OCI-LY7 (cell line): ENCODE measurements around the gene GPD1. TPM values are rescaled to one million over a fixed set of nuclear protein-coding genes. Genes with fewer than 3 reads are reported as not detected.

Source experiments
- BruUV-seq: library from RNA; stranded (reverse); fragments of 400-500 nt; replicated peaks from 2 replicates; lab custom pipeline; 2021; lab: Mats Ljungman, UMichigan
- CTCF ChIA-PET: fragments of 300-600 bp; sonication (Branson Sonifier 250); formaldehyde crosslinking; loops from one replicate; lab custom pipeline; 2022; ENCODE audit warnings: antibody characterized with exemption; ENCODE audit not compliant: unreplicated experiment; lab: Charles Lee
- POLR2A ChIA-PET: fragments of 300-600 bp; sonication (Branson Sonifier 250); formaldehyde crosslinking; loops from one replicate; lab custom pipeline; 2022; ENCODE audit warnings: antibody characterized with exemption; lab: Charles Lee
- DNase-seq: peaks from one replicate; pipeline ENCODE4 v3.0.0-alpha.2; 2015; ENCODE audit warnings: low spot score
- H2AFZ ChIP-seq: fragments of 200-600 bp; sonication (generic), shearing (Covaris generic); 2 replicates; pipeline ENCODE4 v1.6.1; 2014; ENCODE audit warnings: mild to moderate bottlenecking, antibody characterized with exemption, low read length, moderate library complexity
- H3K27ac ChIP-seq: fragments of 200-600 bp; sonication (generic); 2 replicates; pipeline ENCODE4 v1.5.1; 2014; ENCODE audit warnings: mixed run types, low read depth, mild to moderate bottlenecking, moderate library complexity, low read length, inconsistent platforms; ENCODE audit not compliant: poor library complexity, severe bottlenecking
- H3K36me3 ChIP-seq: fragments of 200-600 bp; sonication (generic); 2 replicates; pipeline ENCODE4 v1.6.1; 2014; ENCODE audit warnings: mild to moderate bottlenecking, antibody characterized with exemption, low read length, moderate library complexity, mixed read lengths; ENCODE audit not compliant: insufficient read depth
- H3K4me1 ChIP-seq: fragments of 200-600 bp; sonication (generic); 2 replicates; pipeline ENCODE4 v1.5.1; 2014; ENCODE audit warnings: mild to moderate bottlenecking, low read length; ENCODE audit not compliant: insufficient read depth, poor library complexity, severe bottlenecking
- H3K4me2 ChIP-seq: fragments of 200-600 bp; sonication (generic); 2 replicates; pipeline ENCODE4 v1.6.1; 2014; ENCODE audit warnings: mild to moderate bottlenecking, low read length
- H3K4me3 ChIP-seq: fragments of 200-600 bp; sonication (generic); 2 replicates; pipeline ENCODE4 v1.5.1; 2014; ENCODE audit warnings: mild to moderate bottlenecking, low read depth, low read length; ENCODE audit not compliant: poor library complexity, severe bottlenecking
- H3K79me2 ChIP-seq: fragments of 200-600 bp; sonication (generic); 2 replicates; pipeline ENCODE4 v1.6.1; 2016; ENCODE audit warnings: low read depth, mild to moderate bottlenecking, low read length, moderate library complexity, mixed read lengths; ENCODE audit not compliant: insufficient read depth
- H3K9me2 ChIP-seq: fragments of 200-600 bp; sonication (generic); 2 replicates; pipeline ENCODE4 v1.6.1; 2016; ENCODE audit warnings: mild to moderate bottlenecking, low read length, mixed read lengths; ENCODE audit not compliant: insufficient read depth
- H3K9me3 ChIP-seq: fragments of 200-600 bp; sonication (generic); 2 replicates; pipeline ENCODE4 v1.6.1; 2014; ENCODE audit warnings: mild to moderate bottlenecking, mixed run types, low read length, mixed read lengths
- H4K20me1 ChIP-seq: fragments of 200-600 bp; sonication (generic); 2 replicates; pipeline ENCODE4 v1.6.1; 2014; ENCODE audit warnings: mild to moderate bottlenecking, antibody characterized with exemption, low read length, moderate library complexity, mixed read lengths; ENCODE audit not compliant: insufficient read depth
- CTCF ChIP-seq: fragments of 200-600 bp; sonication (generic); conservative IDR thresholded peaks from 2 replicates; pipeline ENCODE4 v1.5.1; 2014; ENCODE audit warnings: mild to moderate bottlenecking, antibody characterized with exemption, low read length, moderate library complexity, mixed read lengths
- EZH2phosphoT487 ChIP-seq: fragments of 200-600 bp; sonication (generic); IDR thresholded peaks from 2 replicates; pipeline ENCODE4 v1.6.1; 2018; ENCODE audit warnings: low read depth, borderline replicate concordance, mild to moderate bottlenecking, mixed run types, antibody characterized with exemption, low read length, moderate library complexity, mixed read lengths
- intact Hi-C: fragments of 100-400 bp; cut with micrococcal nuclease; formaldehyde crosslinking; loops from one replicate; pipeline ENCODE4 v1.10.0; 2022; ENCODE audit not compliant: unreplicated experiment
- total RNA-seq, 2 experiments: library from RNA; depleted of rRNA in 1 of 2; stranded (reverse); fragments of >200 nt in 1 of 2; shearing (Covaris generic) in 1 of 2; gene quantifications; 2 replicates each; pipeline ENCODE4 v1.2.3, GENCODE V29; 2014 to 2022

GPD1 gene
- total RNA-seq, 2 experiments from 2014 or later = 0.47 to 1.2 TPM

GRCh38 chr12:50056639-50056976, 47.2 kb upstream of the GPD1 start:
- Histone ChIP-seq H3K4me3 (peak overlapping the region; percentile 67), H3K9me3 (no peaks in the 10 kb centered on the region), H3K36me3 (no peaks in the 10 kb centered on the region), H3K79me2 (no peaks in the 10 kb centered on the region), H3K27ac (no peak overlapping the region), H3K9me2 (no peaks in the 10 kb centered on the region), H2AFZ (no peak overlapping the region), H4K20me1 (no peaks in the 10 kb centered on the region), H3K4me1 (peaks cover 17% of the 10 kb centered on the region), H3K4me2 (peak overlapping the region; percentile 76)
- CTCF ChIA-PET = interaction anchor here (0.6 to 2.4 kb wide), 3 partner anchors 89 to 315 kb away, joined by 3 to 13 read pairs (median 12); no protein-coding TSS in a partner anchor
- intact Hi-C loops = loop anchor here (1.0 to 10.0 kb wide), 5 partner anchors 14 to 279 kb away; no protein-coding TSS in a partner anchor
- TF ChIP-seq EZH2phosphoT487 (no peak), CTCF (no peak)
- no TSS peak for BruUV-seq
- DNase-seq = no peak
- POLR2A ChIA-PET = no interaction called here

- no peaks in the 10 kb centered on the region for H3K36me3 ChIP-seq
- intact Hi-C loops = loop anchor here (1.0 to 10.0 kb wide), 5 partner anchors 13 to 280 kb away; no protein-coding TSS in a partner anchor
- no peak within 1 kb of the TSS for H2AFZ ChIP-seq
- no peaks in the 10 kb centered on the region for H3K9me2 ChIP-seq
- no TSS peak for BruUV-seq
- peak within 1 kb of the TSS; percentile 67 for H3K4me3 ChIP-seq
- H3K4me2 ChIP-seq = peak within 1 kb of the TSS; percentile 76
- H3K27ac ChIP-seq = no peak within 1 kb of the TSS
- H3K9me3 ChIP-seq = no peaks in the 10 kb centered on the region
- DNase-seq = peak; percentile 45
- POLR2A ChIA-PET = interaction anchor here (1.4 kb wide), 1 partner anchor 13 kb away, joined by 4 read pairs; no protein-coding TSS in a partner anchor
- CTCF ChIA-PET = interaction anchor here (0.6 to 2.2 kb wide), 2 partner anchors 89 to 315 kb away, joined by 3 to 12 read pairs; no protein-coding TSS in a partner anchor
- H4K20me1 ChIP-seq = no peaks in the 10 kb centered on the region
- H3K4me1 ChIP-seq = peaks cover 17% of the 10 kb centered on the region
- H3K79me2 ChIP-seq = no peaks in the 10 kb centered on the region
- TF ChIP-seq CTCF (no peak), EZH2phosphoT487 (no peak)
Measured at GRCh38 chr12:50057000-50057841, 46.6 kb upstream of the GPD1 start, which contains the start of gene ASIC1. Gene ASIC1 (plus strand): TSS chr12:50057596. CDS start chr12:50058767, 1,171 bp downstream.
